HAP-1 (cell line): Measurements from ENCODE around the gene GNPTAB.

Experiments
- DNase-seq, 2 experiments: peaks; one replicate each; pipeline ENCODE4 v3.0.0-alpha.2; 2016 to 2020; ENCODE audit warnings: low spot score in 2 of 2
- H3K27me3 ChIP-seq: fragments of 250-450 bp; sonication (Bioruptor Pico); 2 replicates; pipeline ENCODE4 v1.5.1; 2020; ENCODE audit warnings: low read depth, mild to moderate bottlenecking, moderate library complexity
- H3K36me3 ChIP-seq: fragments of 250-450 bp; sonication (Bioruptor Pico); replicated peaks from 2 replicates; pipeline ENCODE4 v1.5.1; 2020; ENCODE audit warnings: mild to moderate bottlenecking
- H3K4me1 ChIP-seq: fragments of 250-450 bp; sonication (Bioruptor Pico); 2 replicates; pipeline ENCODE4 v1.5.1; 2020; ENCODE audit warnings: mild to moderate bottlenecking
- H3K4me3 ChIP-seq: fragments of 250-450 bp; sonication (Bioruptor Pico); 2 replicates; pipeline ENCODE4 v1.5.1; 2020; ENCODE audit warnings: mild to moderate bottlenecking, moderate library complexity
- H3K9me3 ChIP-seq: fragments of 250-450 bp; sonication (Bioruptor Pico); 2 replicates; pipeline ENCODE4 v1.5.1; 2020; ENCODE audit warnings: mild to moderate bottlenecking, moderate library complexity
- in situ Hi-C: fragments of 300-500 bp; cut with MboI; formaldehyde crosslinking; loops from 3 replicates; pipeline ENCODE4 v1.14.3; 2020; ENCODE audit warnings: low sequenced_read_pairs, inconsistent platforms, mixed read lengths

The GNPTAB gene

GRCh38 chr12:101696251-101697196 lies 134.2 kb downstream of the GNPTAB start:
- peak in 1 of 2 experiments; percentile 24 for DNase-seq

GRCh38 chr12:101695706-101696105 lies 135.1 kb downstream of the GNPTAB start:
- H3K9me3 ChIP-seq = peaks cover 4% of the 10 kb centered on the region; the same call in 1 of the 2 replicates
- DNase-seq = no peak
- in situ Hi-C loops = loop anchor here (5.0 kb wide), 1 partner anchor 33 kb away; no protein-coding TSS in a partner anchor

More at GRCh38 chr12:101696251-101697196, 134.2 kb downstream of the GNPTAB start:
- no peaks in the 10 kb centered on the region for H3K27me3 ChIP-seq
- in situ Hi-C loops = loop anchor here (5.0 kb wide), 1 partner anchor 34 kb away; no protein-coding TSS in a partner anchor
- H3K4me3 ChIP-seq = peak overlapping the region; percentile 73
- H3K9me3 ChIP-seq = peaks cover 4% of the 10 kb centered on the region; the same call in 1 of the 2 replicates
- H3K4me1 ChIP-seq = peaks cover 23% of the 10 kb centered on the region
- no peaks in the 10 kb centered on the region for H3K36me3 ChIP-seq

More at GRCh38 chr12:101695706-101696105, 135.1 kb downstream of the GNPTAB start:
- peaks cover 17% of the 10 kb centered on the region for H3K4me1 ChIP-seq
- no peaks in the 10 kb centered on the region for H3K36me3 ChIP-seq
- H3K4me3 ChIP-seq = no peak overlapping the region
- no peaks in the 10 kb centered on the region for H3K27me3 ChIP-seq
